Panc1 (cell line): ENCODE measurements around the gene CD300LB. TPM values are rescaled to one million over a fixed set of nuclear protein-coding genes. Genes with fewer than 3 reads are reported as not detected.

ENCODE experiments used
- ATAC-seq: fragments of 200-7000 bp; cut with Tn5 transposase; 2 replicates; pipeline ENCODE4 v1.9.1; 2020; ENCODE audit warnings: mild to moderate bottlenecking, moderate library complexity
- BruUV-seq: library from RNA; stranded (reverse); fragments of 400-500 nt; replicated peaks from 2 replicates; lab custom pipeline; 2021; lab: Mats Ljungman, UMichigan
- CTCF ChIA-PET: fragments of 300-600 bp; sonication (Branson Sonifier 250); formaldehyde crosslinking; loops from one replicate; lab custom pipeline; 2022; ENCODE audit warnings: antibody characterized with exemption; lab: Charles Lee
- POLR2A ChIA-PET: fragments of 300-600 bp; sonication (Branson Sonifier 250); formaldehyde crosslinking; loops from one replicate; lab custom pipeline; 2022; ENCODE audit warnings: antibody characterized with exemption; lab: Charles Lee
- DNase-seq: peaks from one replicate; pipeline ENCODE4 v3.0.0-alpha.2; 2010; ENCODE audit warnings: low read depth, low spot score
- H3K27ac ChIP-seq: 2 replicates; pipeline ENCODE4 v1.5.1; 2011; ENCODE audit warnings: mild to moderate bottlenecking, low read length, inconsistent platforms
- H3K27me3 ChIP-seq: fragments of 200-500 bp; sonication (Bioruptor generic); 2 replicates; pipeline ENCODE4 v1.6.0; 2014; ENCODE audit warnings: low read length, inconsistent platforms; ENCODE audit not compliant: control insufficient read depth, insufficient read depth
- H3K36me3 ChIP-seq: fragments of 200-500 bp; sonication (Bioruptor generic); 2 replicates; pipeline ENCODE4 v1.5.1; 2014; ENCODE audit warnings: inconsistent platforms, mild to moderate bottlenecking, low read length, moderate library complexity; ENCODE audit not compliant: control insufficient read depth, insufficient read depth
- H3K4me1 ChIP-seq: 2 replicates; pipeline ENCODE4 v1.5.1; 2011; ENCODE audit warnings: inconsistent platforms, mild to moderate bottlenecking, low read length, moderate library complexity; ENCODE audit not compliant: control insufficient read depth, insufficient read depth
- H3K4me3 ChIP-seq, 2 experiments: 2 replicates each; pipeline ENCODE4 v1.5.1; 2011 to 2012; ENCODE audit warnings: low read depth in 2 of 2, low read length in 2 of 2, mild to moderate bottlenecking in 2 of 2, inconsistent platforms in 1 of 2, moderate library complexity in 1 of 2
- H3K9me3 ChIP-seq: fragments of 200-500 bp; sonication (Bioruptor generic); 2 replicates; pipeline ENCODE4 v1.5.1; 2014; ENCODE audit warnings: low read depth, mild to moderate bottlenecking, inconsistent platforms, low read length, moderate library complexity; ENCODE audit not compliant: control insufficient read depth, insufficient read depth
- CTCF ChIP-seq: fragments of 450-650 bp; IDR thresholded peaks from 2 replicates; pipeline ENCODE4 v1.5.1; 2017; ENCODE audit warnings: mild to moderate bottlenecking
- POLR2AphosphoS5 ChIP-seq: IDR thresholded peaks from 2 replicates; pipeline ENCODE4 v1.6.1; 2012; ENCODE audit warnings: mild to moderate bottlenecking, low read depth, low read length, moderate library complexity
- REST ChIP-seq, 2 experiments: IDR thresholded peaks; 2 replicates each; pipeline ENCODE4 v1.6.1; 2011 to 2012; ENCODE audit warnings: low read depth in 2 of 2, control low read depth in 1 of 2, low read length in 1 of 2, mild to moderate bottlenecking in 1 of 2, moderate library complexity in 1 of 2; ENCODE audit not compliant: insufficient read depth in 1 of 2
- SIN3A ChIP-seq: IDR thresholded peaks from 2 replicates; pipeline ENCODE4 v1.6.1; 2012; ENCODE audit warnings: low read depth, mild to moderate bottlenecking, low read length, moderate library complexity, borderline replicate concordance; ENCODE audit not compliant: insufficient read depth
- TCF7L2 ChIP-seq: IDR thresholded peaks from 2 replicates; pipeline ENCODE4 v1.6.1; 2011; ENCODE audit warnings: mild to moderate bottlenecking, low read depth, low read length, inconsistent platforms
- in situ Hi-C: cut with HindIII; loops from 2 replicates; pipeline ENCODE4 v1.10.0; 2016; ENCODE audit warnings: low sequenced_read_pairs, low pct_unique_long_range_greater_than_20kb
- intact Hi-C: fragments of 100-400 bp; cut with micrococcal nuclease; formaldehyde crosslinking; loops from one replicate; pipeline ENCODE4 v1.10.0; 2022; ENCODE audit not compliant: unreplicated experiment
- total RNA-seq: library from RNA; stranded (reverse); gene quantifications from one replicate; pipeline ENCODE4 v1.2.1, GENCODE V29; 2021; ENCODE audit not compliant: unreplicated experiment

CD300LB gene
- total RNA-seq, 1 experiment from 2014 or later, result not detected

- TF ChIP-seq TCF7L2 (no peak), SIN3A (no peak), CTCF (no peak), POLR2AphosphoS5 (no peak), REST (IDR thresholded peaks at IDR 0.05; ENCODE audit: insufficient read depth in 1 of 2, low read depth in 2 of 2, low read length in 1 of 2) (no peak)
- CTCF ChIA-PET, result interaction anchor here (1.9 kb wide), 1 partner anchor 90 kb away, joined by 10 read pairs; no protein-coding TSS in a partner anchor
- in situ Hi-C loops (no loop called here), intact Hi-C loops (loop anchor here (5.0 kb wide), 1 partner anchor 170 kb away; the partner anchor contains the start of gene RAB37)
- no TSS peak for BruUV-seq
- DNase-seq (no peak), ATAC-seq (no peak)
- Histone ChIP-seq H3K27me3 (no peaks in the 10 kb centered on the region), H3K36me3 (no peaks in the 10 kb centered on the region), H3K4me1 (peaks cover 11% of the 10 kb centered on the region; the same call in 1 of the 2 replicates), H3K27ac (no peak within 1 kb of the TSS), H3K9me3 (no peaks in the 10 kb centered on the region), H3K4me3 (no peak within 1 kb of the TSS)
- POLR2A ChIA-PET, result no interaction called here
Observed at GRCh38 chr17:74567397-74567796, 36.1 kb upstream of the CD300LB start, which contains the start of gene CD300H. CD300H (minus strand) TSS chr17:74567509.

- BruUV-seq, result no TSS peak
- ChIA-PET POLR2A (interaction anchor here (0.6 kb wide), 1 partner anchor 208 kb away, joined by 9 read pairs; no protein-coding TSS in a partner anchor), CTCF (interaction anchor here (0.6 to 1.9 kb wide), 13 partner anchors 9 to 170 kb away, joined by 3 to 10 read pairs (median 3); partner anchors contain the start of gene CD300C)
- peak; percentile 58 for ATAC-seq
- in situ Hi-C loops (no loop called here), intact Hi-C loops (loop anchor here (5.0 kb wide), 1 partner anchor 171 kb away; the partner anchor contains the start of gene RAB37)
- Histone ChIP-seq H3K4me1 (peaks cover 11% of the 10 kb centered on the region; the same call in 1 of the 2 replicates), H3K27me3 (peaks cover 4% of the 10 kb centered on the region; the same call in 1 of the 2 replicates), H3K36me3 (no peaks in the 10 kb centered on the region), H3K4me3 (no peak overlapping the region), H3K9me3 (no peaks in the 10 kb centered on the region), H3K27ac (no peak overlapping the region)
- DNase-seq, result peak; percentile 27
- TF ChIP-seq SIN3A (no peak), CTCF (peak; percentile 92), TCF7L2 (no peak), POLR2AphosphoS5 (no peak)
Observed at GRCh38 chr17:74566132-74566753, 35.0 kb upstream of the CD300LB start.
